Stimulated activated CD8-positive, alpha-beta memory T cell treated with anti-CD3 and anti-CD28 coated beads, Interleukin-12 subunit alpha, Interleukin-12 subunit beta, amount 100 ng/mL, for 24 hours (primary cell): ENCODE results near the gene SLC26A3.

ENCODE experiments used
- DNase-seq: peaks from one replicate; pipeline ENCODE4 v3.0.0-alpha.2; 2020; ENCODE audit errors: extremely low read depth

The SLC26A3 gene

DNA sequence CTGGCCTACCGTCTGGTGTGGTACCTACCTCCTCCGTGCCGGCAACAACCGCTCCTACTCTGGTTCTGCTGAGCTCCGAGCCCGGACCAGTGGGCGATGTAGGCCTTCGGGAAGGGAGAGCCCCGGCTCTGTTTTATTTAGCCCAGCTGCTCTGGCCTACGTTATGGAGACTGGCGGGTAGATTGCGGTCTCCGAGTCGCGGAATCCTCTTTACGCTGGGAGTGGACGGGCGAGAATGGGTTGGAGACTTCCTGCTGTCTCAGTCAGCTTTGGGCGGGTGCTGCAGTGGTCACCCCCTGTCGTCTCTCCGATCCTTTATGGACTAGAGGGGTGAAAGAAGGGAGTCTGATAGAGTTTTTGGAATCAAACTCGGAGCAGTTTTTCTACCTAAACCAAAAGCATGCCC lies 58.7 kb downstream of the SLC26A3 start:
- no peak for DNase-seq

DNA sequence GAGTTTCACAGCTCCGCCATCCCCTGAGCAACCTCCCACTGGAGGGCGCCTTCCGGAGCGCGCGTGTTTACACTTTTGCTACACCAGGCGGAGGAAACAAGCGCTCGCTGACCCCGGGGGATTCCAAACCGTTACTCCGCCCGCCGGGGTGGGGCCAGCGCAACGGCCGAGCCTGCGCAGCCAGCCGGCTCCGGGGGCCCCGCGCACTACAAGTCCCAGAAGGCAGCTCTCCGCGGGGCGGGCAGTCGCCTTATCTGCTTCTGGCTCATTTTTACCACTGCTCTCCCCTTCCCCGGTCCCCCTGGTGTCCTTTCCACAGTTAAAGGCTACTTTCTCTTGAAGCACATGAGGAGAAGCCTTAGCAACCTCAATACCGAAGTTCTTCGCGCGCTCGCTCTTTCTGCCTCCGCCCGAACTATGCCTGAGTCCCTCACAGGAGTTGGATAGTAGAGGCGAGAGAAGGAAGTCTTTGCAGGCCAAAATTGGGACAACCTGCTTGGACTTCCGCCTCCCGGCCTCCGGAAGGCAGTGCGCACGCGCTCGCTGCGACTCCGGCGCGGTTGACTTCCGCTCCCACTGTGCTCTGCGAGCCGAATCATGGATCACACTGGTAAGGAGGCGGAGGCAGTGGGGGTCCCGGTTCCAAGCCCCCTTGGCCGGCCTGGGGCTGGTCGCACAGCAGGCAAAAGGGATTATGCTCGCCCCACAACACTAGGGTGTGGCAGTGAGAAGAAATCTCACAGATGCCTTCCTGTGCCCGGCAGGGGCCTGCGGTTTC lies 59.3 kb downstream of the SLC26A3 start, which contains the start of gene CBLL1:
TSS of gene CBLL1 (plus strand) at position 576 of the 778 bp plus-strand sequence. CDS start at position 598, 22 bp downstream.
- peak; percentile 99 for DNase-seq

DNA sequence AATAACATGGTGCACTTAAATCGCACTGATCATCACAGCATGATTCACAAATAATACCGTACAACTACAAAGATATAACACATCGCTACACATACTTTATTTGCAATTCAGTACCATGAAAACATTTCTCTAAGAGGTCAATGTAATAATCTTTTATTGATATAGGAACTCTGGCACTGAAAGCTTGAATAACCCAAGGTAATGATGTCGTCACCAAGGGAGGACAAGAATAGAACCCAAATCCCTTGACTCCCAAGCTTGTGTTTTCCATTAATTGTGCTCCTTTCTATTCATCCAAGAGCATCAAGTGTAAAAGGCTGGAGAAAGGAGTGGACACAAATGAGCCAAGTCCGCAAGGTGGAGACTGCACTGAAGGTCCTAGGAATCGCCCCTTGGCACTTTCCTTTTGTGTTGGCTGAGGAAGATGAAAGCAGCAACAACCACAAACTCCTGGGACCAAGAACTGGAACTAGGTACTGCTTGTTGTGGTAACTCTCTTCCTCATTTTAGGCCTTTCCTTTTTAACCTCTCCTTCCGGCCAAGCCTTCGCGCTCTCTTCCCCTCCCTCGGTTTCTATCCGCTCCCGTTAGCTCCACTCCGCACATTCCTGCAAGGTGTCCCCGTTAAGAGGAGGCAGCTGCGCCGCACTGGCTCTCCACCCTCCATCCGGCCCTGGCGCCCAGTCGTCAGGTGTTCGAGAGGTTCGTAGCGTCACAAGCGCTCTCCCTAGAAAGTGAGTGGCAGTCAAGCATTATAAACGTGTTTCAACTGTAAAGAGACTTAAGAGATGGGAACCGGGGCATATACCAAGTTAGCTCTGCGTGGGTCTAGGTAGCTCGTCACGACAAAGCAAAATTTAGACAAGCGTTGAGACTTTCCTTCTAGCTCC lies 60.1 kb downstream of the SLC26A3 start:
- DNase-seq = no peak

DNA sequence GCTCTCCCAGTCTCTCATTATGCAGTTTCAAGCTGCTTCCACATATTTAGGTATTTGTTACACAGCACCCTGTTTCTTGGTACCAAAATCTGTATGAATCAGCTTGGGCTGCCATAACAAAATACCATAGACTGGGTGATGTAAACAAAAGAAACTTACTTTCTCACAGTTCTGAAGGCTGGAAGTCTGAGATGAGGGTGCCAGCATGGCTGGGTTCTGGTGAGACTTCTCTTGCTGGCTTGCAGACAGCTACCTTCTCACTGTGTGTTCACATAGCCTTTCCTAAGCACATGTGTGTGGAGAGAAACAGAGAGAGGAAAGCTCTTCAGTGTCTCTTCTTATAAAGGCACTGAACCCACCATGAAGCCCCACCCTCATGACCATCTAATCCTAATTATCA lies 74.7 kb downstream of the SLC26A3 start:
- DNase-seq = no peak

DNA sequence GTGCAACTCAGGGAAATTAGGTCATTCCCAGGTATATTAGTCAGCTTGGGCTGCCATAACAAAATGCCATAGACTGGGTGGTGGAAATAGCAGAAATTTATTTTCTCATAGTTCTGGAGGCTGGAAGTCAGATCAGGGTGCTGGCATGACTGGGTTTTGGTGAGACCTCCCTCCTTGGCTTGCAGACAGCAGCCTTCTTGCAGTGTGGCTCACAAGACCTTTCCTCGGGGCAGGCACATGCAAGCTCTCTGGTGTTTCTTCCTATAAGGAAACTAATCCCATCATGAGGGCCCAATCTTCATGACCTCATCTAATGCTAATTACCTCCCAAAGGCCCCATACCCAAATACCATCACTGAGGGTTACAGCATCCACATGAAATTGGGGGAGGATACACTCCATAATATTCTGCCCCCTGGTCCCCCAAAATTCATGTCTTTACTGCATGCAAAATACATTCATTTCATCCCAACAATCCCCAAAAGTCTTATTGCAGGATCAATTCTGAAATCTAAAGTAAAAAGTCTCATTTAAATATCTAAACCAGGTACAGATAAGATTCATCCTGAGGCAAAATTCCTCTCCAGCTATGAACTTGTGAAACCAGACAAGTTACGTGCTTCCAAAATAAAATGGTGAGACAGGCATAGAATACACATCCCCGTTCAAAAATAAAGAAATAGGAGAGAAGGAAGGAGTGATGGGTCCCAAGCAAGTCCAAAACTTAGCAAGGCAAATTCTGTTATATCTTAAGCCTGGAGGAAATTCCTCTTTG lies 76.5 kb downstream of the SLC26A3 start:
- DNase-seq = no peak

DNA sequence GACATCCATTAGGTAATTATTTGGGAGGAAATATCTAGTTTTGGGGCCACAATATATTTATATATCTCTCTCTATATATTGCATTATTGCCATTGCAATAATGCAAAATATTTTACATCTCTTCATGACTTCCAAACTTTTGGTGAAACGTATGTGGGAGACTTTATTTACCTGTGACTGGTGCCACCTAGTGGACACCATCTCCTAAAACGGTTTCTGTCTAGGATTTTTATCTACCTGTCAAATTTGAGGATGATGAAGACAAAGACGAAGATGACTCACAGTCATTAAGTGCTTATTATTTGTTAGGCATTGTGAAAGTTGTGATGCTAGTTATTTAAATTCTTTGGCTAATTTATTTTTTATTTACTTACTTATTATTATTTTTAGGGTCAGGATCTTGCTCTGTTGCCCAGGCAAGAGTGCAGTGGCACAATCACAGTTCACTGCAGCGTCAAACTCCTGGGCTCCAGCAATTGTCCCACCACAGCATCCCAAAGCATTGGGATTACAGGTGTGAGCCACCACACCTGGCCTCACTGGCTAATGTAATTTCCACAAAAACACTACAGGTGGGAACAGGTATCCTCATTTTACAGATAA lies 77.8 kb downstream of the SLC26A3 start:
- no peak for DNase-seq

DNA sequence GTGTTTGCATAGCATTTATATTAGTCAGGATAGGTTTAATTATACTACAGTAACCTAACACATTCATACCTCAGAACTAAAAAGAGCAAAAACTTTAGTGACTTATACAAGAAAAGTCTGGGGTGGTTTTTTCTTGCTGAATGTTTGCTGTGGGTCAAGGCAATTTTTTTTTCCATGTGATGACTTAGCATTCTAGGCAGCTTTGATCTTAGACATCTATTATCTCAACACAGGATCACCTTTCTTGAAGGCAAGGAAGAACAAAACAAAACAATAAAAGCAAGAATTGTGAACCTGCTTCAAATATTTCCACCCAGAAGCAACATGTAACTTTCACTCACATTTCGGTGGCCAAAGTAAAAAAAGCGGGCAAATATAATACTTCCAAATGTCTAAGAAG lies 79.8 kb downstream of the SLC26A3 start:
- DNase-seq = no peak

DNA sequence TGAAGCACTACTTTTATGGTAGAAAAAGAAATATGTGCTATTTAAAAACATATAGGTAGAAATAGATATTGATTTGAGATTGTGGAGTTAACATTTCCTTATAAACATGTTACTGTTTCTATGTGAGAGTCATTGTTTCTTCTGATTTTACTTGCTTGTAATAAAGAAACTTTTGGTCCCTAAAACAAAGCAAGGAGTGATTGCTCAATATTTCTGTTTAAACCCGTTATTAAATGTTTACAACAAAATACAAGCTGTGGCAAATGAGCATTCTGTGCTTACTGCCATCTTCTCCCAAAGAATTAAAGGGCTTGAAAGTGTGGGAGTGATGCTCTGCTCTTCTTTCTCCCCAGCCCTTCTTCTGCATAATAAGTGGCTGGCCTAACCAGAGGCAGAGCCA lies 81.7 kb downstream of the SLC26A3 start:
- no peak for DNase-seq

DNA sequence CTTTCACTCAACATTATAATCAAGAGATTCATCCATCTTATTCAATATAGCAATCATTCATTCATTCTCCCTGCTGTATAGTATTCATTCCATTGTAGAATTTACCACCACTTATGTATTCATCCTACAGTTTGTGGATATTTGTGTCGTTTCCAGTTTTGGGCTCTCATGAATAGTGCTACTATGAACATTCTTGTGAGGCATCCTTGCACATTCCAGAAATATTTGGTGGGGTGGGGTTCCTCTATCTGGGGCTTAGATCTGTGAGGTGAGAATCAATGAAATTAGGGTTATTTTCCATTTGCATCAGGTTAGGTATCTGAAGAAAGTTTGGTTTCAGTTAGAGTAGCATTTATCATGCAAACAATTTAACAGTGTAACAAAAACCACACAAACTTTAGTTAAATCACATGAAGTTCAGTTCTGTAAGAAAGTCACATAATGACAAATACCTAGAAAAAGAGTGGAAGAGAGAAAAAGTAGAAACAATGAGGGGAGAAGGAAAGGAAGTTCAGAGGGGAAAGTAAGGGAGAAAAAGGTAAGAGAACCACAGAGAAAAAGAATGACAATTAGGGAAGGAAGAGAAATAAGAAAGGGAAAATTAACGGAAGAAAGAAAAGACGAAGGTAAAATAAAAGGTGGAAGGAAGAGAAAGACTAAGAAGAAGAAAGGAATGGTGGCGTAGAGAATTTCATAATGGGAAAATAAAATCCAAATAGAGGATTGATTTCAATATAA lies 84.4 kb downstream of the SLC26A3 start:
- no peak for DNase-seq

DNA sequence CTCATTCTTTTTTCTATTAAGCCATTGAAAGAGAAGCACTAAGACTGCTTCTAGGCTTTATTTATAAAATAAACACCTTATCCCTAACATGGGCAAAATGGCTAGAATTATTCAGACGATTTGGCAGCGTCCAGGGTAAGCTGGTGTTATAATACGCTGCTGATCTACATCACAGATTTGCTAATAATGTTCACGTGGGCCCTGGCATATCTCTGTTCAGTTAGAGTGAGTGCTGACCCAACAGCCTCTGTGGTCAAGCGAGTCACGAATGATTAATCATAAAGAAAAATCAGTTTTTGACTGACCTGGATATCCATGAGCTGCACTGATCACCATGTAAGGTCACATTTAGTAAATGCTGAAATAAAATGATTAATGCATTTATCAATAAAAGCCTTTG lies 87.5 kb downstream of the SLC26A3 start:
- no peak for DNase-seq
